ENCODE results near the gene OSBPL2.

The OSBPL2 gene

GRCh38 chr20:62240020-62240685 is 1.8 kb downstream of the OSBPL2 start:
- TF ChIP-seq, protein P1, sequence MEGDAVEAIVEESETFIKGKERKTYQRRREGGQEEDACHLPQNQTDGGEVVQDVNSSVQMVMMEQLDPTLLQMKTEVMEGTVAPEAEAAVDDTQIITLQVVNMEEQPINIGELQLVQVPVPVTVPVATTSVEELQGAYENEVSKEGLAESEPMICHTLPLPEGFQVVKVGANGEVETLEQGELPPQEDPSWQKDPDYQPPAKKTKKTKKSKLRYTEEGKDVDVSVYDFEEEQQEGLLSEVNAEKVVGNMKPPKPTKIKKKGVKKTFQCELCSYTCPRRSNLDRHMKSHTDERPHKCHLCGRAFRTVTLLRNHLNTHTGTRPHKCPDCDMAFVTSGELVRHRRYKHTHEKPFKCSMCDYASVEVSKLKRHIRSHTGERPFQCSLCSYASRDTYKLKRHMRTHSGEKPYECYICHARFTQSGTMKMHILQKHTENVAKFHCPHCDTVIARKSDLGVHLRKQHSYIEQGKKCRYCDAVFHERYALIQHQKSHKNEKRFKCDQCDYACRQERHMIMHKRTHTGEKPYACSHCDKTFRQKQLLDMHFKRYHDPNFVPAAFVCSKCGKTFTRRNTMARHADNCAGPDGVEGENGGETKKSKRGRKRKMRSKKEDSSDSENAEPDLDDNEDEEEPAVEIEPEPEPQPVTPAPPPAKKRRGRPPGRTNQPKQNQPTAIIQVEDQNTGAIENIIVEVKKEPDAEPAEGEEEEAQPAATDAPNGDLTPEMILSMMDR (IDR thresholded peaks at IDR 0.05; ENCODE audit: insufficient read depth, low read length, poor library complexity, severe bottlenecking) = no peak
- Histone ChIP-seq H3K27me3 (replicated peaks; ENCODE audit: control insufficient read depth, insufficient read depth, low read length) (no peaks in the 10 kb centered on the region), H3K4me3 (replicated peaks; ENCODE audit: low read depth, low read length) (no peak overlapping the region), H3K36me3 (ENCODE audit: control insufficient read depth, insufficient read depth, low read length) (no peaks in the 10 kb centered on the region; the same call in 1 of the 2 replicates)
- no peak for DNase-seq (ENCODE audit: extremely low read depth, insufficient read length)

DNA sequence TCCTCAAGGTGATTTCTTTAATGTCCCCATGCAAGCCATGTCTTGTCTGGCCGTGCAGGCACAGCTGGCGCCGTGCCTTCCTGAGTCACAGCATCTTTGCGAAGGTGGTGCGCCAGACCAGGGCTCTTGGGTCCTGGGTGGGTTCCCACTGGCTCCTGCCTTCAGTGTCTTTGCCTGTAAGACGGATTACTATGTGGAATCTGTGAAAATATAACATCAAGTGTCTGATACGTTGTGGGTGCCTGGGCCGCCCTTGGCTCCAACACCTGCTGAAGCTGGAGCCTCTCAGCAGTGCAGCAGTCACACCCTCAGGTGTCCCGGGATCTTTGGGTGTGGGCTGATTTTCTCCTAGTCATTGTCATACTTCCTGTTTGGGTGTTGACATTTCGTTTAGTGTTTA is 3.2 kb downstream of the OSBPL2 start:
- TF ChIP-seq, protein P1 (IDR thresholded peaks at IDR 0.05; ENCODE audit: insufficient read depth, low read length, poor library complexity, severe bottlenecking) = no peak
- peaks cover 1% of the 10 kb centered on the region for H3K36me3 ChIP-seq (ENCODE audit: control insufficient read depth, insufficient read depth, low read length)
- no peaks in the 10 kb centered on the region for H3K27me3 ChIP-seq (replicated peaks; ENCODE audit: control insufficient read depth, insufficient read depth, low read length)
- no peak for DNase-seq (ENCODE audit: extremely low read depth, insufficient read length)
- H3K4me3 ChIP-seq (replicated peaks; ENCODE audit: low read depth, low read length) = no peak overlapping the region

GRCh38 chr20:62242176-62242575 is 3.9 kb downstream of the OSBPL2 start:
- peaks cover 3% of the 10 kb centered on the region for H3K36me3 ChIP-seq (ENCODE audit: control insufficient read depth, insufficient read depth, low read length)
- TF ChIP-seq, protein P1 (IDR thresholded peaks at IDR 0.05; ENCODE audit: insufficient read depth, low read length, poor library complexity, severe bottlenecking) = no peak
- no peak for DNase-seq (ENCODE audit: extremely low read depth, insufficient read length)
- no peak overlapping the region for H3K4me3 ChIP-seq (replicated peaks; ENCODE audit: low read depth, low read length)
- H3K27me3 ChIP-seq (replicated peaks; ENCODE audit: control insufficient read depth, insufficient read depth, low read length) = no peaks in the 10 kb centered on the region

- peaks cover 3% of the 10 kb centered on the region for H3K36me3 ChIP-seq (ENCODE audit: control insufficient read depth, insufficient read depth, low read length)
- H3K4me3 ChIP-seq (replicated peaks; ENCODE audit: low read depth, low read length) = no peak overlapping the region
- TF ChIP-seq, protein P1 (IDR thresholded peaks at IDR 0.05; ENCODE audit: insufficient read depth, low read length, poor library complexity, severe bottlenecking) = no peak
- no peaks in the 10 kb centered on the region for H3K27me3 ChIP-seq (replicated peaks; ENCODE audit: control insufficient read depth, insufficient read depth, low read length)
- no peak for DNase-seq (ENCODE audit: extremely low read depth, insufficient read length)
These were observed 4.8 kb downstream of the OSBPL2 start for GRCh38 chr20:62243106-62243505.

DNA sequence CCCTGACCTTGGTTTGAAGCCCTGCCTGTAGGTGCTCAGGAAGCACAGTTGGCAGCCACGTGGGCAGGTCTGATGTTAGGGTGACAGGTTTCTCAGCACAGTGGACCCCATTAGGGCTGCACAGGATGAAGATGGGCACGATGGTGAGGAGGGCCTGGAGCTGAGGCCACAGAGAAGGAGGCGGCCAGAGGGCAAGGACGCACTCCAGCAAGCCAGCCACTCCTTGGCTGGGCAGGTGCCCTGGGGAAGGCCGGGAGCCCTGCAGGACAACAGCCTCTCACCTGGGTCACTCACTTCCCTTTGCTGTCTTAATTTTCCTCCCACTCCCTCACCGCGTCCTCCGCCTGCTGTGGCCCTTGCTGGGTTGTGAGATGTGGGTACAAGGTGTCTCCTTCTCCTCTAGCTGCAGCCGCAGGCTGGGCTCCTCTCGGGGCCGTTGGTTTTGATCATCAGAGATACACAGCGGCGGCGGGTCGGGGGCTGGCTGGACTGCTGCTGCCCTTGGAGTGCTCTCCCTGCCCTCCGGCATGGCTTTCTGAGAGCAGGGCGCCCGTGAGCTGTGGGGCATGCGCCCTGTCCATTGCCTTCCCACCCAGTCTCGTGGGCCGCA is 5.7 kb downstream of the OSBPL2 start:
- TF ChIP-seq, protein P1 (IDR thresholded peaks at IDR 0.05; ENCODE audit: insufficient read depth, low read length, poor library complexity, severe bottlenecking) = no peak
- H3K4me3 ChIP-seq (replicated peaks; ENCODE audit: low read depth, low read length) = no peak overlapping the region
- DNase-seq (ENCODE audit: extremely low read depth, insufficient read length) = no peak

More for the DNA sequence above, 5.7 kb downstream of the OSBPL2 start:
- H3K27me3 ChIP-seq (replicated peaks; ENCODE audit: control insufficient read depth, insufficient read depth, low read length) = no peaks in the 10 kb centered on the region
- peaks cover 3% of the 10 kb centered on the region for H3K36me3 ChIP-seq (ENCODE audit: control insufficient read depth, insufficient read depth, low read length)

Measured in GM06990 (cell line).